Spinal cord (tissue), 10 donors: ENCODE measurements around the gene NID2. TPM values are rescaled to one million over a fixed set of nuclear protein-coding genes. Genes with fewer than 3 reads are reported as not detected.

Source experiments
- DNase-seq, 6 donors: peaks; one replicate each; pipeline versions ENCODE4 v3.0.0 to v3.0.0-alpha.2; 2013 to 2015; ENCODE audit warnings: low spot score in 6 of 6, low read depth in 4 of 6
- H3K27ac ChIP-seq: one replicate; pipeline ENCODE4 v1.5.1; 2013; ENCODE audit warnings: low read depth, low read length, control low read depth
- H3K27me3 ChIP-seq: one replicate; pipeline ENCODE4 v1.6.1; 2013; ENCODE audit warnings: low read length; ENCODE audit not compliant: control insufficient read depth, insufficient read depth
- H3K36me3 ChIP-seq: one replicate; pipeline ENCODE4 v1.6.1; 2013; ENCODE audit warnings: low read length; ENCODE audit not compliant: control insufficient read depth, insufficient read depth
- H3K4me1 ChIP-seq: one replicate; pipeline ENCODE4 v1.6.1; 2013; ENCODE audit warnings: low read length; ENCODE audit not compliant: control insufficient read depth, insufficient read depth
- H3K4me3 ChIP-seq: one replicate; pipeline ENCODE4 v1.5.1; 2013; ENCODE audit warnings: low read depth, low read length, control low read depth
- H3K9me3 ChIP-seq: one replicate; pipeline ENCODE4 v1.6.1; 2013; ENCODE audit warnings: low read length; ENCODE audit not compliant: control insufficient read depth, insufficient read depth
- WGBS: methylation state at CpG from one replicate; pipeline ENCODE4 v1.1.5; 2013; ENCODE audit warnings: missing lambda C conversion rate; ENCODE audit not compliant: insufficient coverage; 5-methylcytosine and 5-hydroxymethylcytosine counted together
- polyA plus RNA-seq, 2 donors: library from polyadenylated mRNA; unstranded; fragments of 120-200 nt; gene quantifications; one replicate each; pipeline ENCODE4 v1.2.1, GENCODE V29; 2013; ENCODE audit not compliant: insufficient read length in 2 of 2
- total RNA-seq, 2 donors: library from RNA; depleted of rRNA in 1 of 2; stranded (reverse); fragments of 120-200 nt in 1 of 2; fragments of >200 nt in 1 of 2; gene quantifications; one replicate each; pipeline versions ENCODE4 v1.2.3 to v1.2.4, GENCODE V29; 2013 to 2014
- donor health status: healthy.

NID2 gene
- total and polyA plus RNA-seq, 4 donors: 36.9 to 270 (median 92.8) TPM

DNA sequence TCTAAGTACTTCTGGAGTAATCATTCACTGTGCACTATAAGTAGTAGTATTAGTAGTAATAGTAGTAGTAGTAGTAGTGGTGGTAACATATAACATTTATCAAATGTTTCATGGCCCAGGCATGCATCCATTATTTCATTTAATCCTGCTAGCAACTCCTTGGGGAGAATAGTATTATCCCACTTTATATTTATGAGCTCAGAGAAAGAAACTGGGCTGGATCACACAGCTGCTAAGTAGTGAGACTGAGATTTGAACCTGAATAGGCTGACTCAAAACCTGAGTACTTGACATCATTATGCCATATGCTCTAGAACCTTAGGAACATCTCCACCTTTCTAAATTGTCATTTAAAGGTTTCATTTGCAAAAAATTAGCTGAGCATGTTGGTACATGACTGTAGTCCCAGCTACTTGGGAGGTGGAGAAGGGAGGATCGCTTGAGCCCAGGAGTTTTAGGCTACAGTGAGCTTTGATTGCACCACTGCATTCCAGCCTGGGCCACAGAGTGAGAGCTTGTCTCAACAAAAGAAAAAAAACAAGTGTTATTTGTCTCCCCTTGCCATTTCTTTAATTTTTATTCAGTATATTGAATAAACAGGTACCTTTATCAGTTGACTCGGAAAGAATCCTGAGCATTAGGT is 11.4 kb upstream of the NID2 start:
- Histone ChIP-seq H3K9me3 (peaks cover 4% of the 10 kb centered on the region), H3K27me3 (no peaks in the 10 kb centered on the region), H3K36me3 (no peaks in the 10 kb centered on the region), H3K27ac (no peak overlapping the region), H3K4me3 (no peak overlapping the region), H3K4me1 (no peaks in the 10 kb centered on the region)
- WGBS: 60% methylated on average over 1 of the region's 2 CpGs
- DNase-seq: no peak

DNA sequence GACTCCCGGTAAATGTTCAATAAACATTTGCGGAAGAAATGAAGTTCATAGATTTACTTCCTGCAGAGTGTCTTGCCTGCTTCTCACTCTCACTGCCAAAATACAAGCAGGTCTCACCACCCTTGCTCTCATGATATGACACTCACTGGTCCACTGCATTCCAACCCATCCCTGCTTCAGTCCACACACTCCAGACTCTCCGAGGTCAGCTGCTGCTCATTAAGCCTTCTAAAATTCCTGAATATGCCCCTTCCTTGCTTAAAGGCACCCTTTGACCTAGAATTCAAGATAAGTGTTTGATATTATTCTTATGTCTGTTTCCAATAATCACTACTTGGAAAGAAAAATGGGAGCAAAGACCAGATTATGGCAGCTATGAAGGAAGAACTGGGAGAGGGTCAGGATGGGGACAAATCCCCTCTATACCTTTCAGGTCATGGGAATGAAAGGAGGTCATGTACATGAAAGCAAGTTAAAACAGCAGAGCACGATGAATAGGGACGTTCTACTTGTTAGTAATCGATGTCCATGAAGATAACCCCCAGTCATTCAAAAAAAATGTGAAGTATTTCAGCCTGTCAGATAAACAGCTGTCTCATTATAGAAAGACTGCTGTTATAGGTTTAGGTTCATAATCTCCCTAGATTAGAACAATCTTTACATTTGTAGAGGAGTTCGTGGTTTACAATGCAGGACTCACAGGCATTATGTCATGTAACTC is 10.5 kb upstream of the NID2 start:
- Histone ChIP-seq H3K4me1 (no peaks in the 10 kb centered on the region), H3K27ac (no peak overlapping the region), H3K9me3 (peaks cover 2% of the 10 kb centered on the region), H3K4me3 (no peak overlapping the region), H3K36me3 (no peaks in the 10 kb centered on the region), H3K27me3 (no peaks in the 10 kb centered on the region)
- no peak for DNase-seq
- 92% methylated on average over 2 of the region's 7 CpGs for WGBS

DNA sequence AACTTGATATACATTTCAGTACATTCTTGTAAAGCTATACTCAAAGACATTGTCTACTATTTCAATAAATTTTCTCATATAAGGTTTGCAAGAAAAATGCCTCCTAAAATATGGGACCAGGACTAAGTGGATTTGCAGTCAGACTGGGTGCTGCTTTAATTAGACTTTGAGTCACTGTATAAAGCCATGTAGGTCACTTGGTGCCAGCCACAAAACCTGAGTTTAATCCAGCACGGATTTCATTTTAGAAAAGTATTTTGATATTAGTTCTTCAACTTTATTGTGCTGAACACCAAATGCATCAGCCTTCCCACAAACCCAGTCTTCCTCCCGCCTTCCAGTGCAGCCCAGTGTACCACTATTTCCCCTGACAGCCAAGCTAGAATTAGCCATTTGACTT is 9.9 kb upstream of the NID2 start:
- WGBS: 100% methylated on average over 1 of the region's 2 CpGs
- Histone ChIP-seq H3K27me3 (no peaks in the 10 kb centered on the region), H3K4me1 (no peaks in the 10 kb centered on the region), H3K27ac (no peak overlapping the region), H3K9me3 (no peaks in the 10 kb centered on the region), H3K36me3 (no peaks in the 10 kb centered on the region), H3K4me3 (no peak overlapping the region)
- no peak for DNase-seq

DNA sequence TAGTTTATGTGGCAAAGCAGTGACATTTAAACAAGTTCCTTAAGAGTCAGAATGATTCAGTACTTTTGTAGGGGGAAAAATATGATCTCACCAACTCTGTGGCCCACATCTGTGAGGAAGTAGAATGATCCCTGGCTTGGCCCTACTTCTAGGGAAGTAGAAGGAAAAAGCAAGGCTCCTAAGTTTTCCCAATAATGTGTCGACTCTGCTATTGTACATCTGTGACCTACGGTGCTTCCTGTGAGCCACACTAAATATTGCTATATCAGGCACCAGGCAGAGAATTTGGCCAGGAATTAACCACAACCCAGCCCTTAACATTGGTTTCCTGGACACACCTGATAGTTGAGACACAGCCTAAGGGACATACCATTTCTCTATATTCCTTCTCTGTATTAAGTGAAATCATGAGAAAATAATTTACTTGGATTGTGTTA is 9.3 kb upstream of the NID2 start:
- peak overlapping the region; percentile 1 for H3K27ac ChIP-seq
- 82% methylated on average over 2 of the region's 2 CpGs for WGBS
- no peak for DNase-seq

DNA sequence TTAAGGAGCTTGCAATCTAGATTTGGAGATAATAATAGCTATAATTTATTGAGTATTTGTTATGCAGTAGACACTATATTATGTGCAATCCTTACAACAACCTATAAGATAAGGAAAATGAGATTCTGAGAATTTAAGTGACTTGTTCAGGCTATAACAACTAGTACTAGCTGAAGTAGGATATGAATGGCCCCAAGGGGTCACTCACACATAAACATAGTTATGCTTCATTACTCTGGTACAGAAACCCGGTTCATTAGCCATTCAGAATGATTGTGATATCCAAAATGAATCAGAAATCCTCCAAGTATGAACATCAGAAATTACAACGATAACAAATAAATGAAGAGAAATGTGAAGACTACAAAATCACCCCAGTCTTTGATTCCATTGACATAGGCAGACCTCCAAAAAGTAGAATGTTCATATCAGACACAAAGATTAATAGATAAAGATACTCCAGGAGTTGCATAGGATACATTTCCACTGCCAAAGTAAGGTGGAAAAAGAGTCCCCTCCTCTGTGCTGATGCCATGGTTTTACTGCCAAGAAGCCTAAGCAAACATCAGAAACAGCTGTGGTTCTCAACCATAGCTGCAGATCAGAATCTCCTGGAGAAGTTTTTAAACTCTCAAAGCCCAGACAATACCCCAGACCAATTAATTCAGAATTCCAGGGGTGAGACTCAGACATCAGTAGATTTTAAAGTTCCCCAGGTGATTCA is 8.6 kb upstream of the NID2 start:
- peak overlapping the region; percentile 1 for H3K27ac ChIP-seq
- no peaks in the 10 kb centered on the region for H3K36me3 ChIP-seq
- H3K9me3 ChIP-seq: no peaks in the 10 kb centered on the region
- H3K27me3 ChIP-seq: no peaks in the 10 kb centered on the region
- DNase-seq: peak in 1 of 6 donors; percentile 3
- H3K4me3 ChIP-seq: no peak overlapping the region
- whole genome bisulfite sequencing: no CpG with 5 or more reads among the region's 2 CpGs
- H3K4me1 ChIP-seq: no peaks in the 10 kb centered on the region

More for the DNA sequence above, 9.3 kb upstream of the NID2 start:
- Histone ChIP-seq H3K4me3 (no peak overlapping the region), H3K36me3 (no peaks in the 10 kb centered on the region), H3K4me1 (no peaks in the 10 kb centered on the region), H3K9me3 (no peaks in the 10 kb centered on the region), H3K27me3 (no peaks in the 10 kb centered on the region)

DNA sequence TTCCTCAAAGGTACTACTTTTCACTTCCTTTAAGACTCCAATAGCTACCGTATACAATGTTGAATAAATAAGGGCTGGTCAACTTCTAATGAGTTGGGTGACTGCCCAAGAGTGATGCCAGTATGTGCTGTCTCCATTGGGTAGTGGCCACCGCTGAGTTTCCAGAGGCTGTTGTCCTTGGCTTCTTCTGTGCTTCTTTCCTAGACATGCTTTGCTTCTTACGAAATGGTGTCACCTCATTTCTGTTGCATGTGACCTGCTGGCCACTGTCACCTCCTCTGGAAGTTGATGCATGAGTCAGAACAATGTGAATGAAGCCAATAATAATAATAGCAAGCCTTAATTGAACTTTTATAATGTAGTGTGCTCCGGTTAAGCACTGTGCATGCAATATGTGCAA is 7.5 kb upstream of the NID2 start:
- no peaks in the 10 kb centered on the region for H3K4me1 ChIP-seq
- 68% methylated on average over 2 of the region's 4 CpGs for WGBS
- no peak for DNase-seq
- H3K27ac ChIP-seq: no peak overlapping the region
- H3K36me3 ChIP-seq: no peaks in the 10 kb centered on the region
- H3K9me3 ChIP-seq: no peaks in the 10 kb centered on the region
- no peak overlapping the region for H3K4me3 ChIP-seq
- no peaks in the 10 kb centered on the region for H3K27me3 ChIP-seq

DNA sequence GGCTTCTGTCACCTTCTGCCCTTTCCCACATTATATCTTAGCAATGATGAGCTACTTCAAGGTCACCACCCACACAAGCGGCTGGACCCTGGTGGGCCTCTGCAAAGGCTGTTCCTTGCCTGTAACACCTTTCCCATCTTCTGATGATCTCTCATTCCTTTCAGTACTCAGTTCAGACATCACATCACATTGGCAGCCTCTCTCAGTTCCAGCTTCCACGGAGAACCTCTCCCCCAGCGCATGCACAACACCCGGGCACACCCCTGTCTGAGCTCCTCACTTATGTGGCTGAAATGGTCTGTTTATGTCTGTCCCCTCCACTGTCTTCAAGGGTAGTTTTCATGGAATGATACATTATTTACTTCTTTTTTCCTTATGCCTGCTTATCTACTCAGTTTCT is 6.5 kb upstream of the NID2 start:
- WGBS: 100% methylated on average over 1 of the region's 4 CpGs
- no peaks in the 10 kb centered on the region for H3K4me1 ChIP-seq
- H3K27ac ChIP-seq: no peak overlapping the region
- DNase-seq: no peak
- H3K36me3 ChIP-seq: no peaks in the 10 kb centered on the region
- no peaks in the 10 kb centered on the region for H3K27me3 ChIP-seq
- H3K4me3 ChIP-seq: no peak overlapping the region
- no peaks in the 10 kb centered on the region for H3K9me3 ChIP-seq

DNA sequence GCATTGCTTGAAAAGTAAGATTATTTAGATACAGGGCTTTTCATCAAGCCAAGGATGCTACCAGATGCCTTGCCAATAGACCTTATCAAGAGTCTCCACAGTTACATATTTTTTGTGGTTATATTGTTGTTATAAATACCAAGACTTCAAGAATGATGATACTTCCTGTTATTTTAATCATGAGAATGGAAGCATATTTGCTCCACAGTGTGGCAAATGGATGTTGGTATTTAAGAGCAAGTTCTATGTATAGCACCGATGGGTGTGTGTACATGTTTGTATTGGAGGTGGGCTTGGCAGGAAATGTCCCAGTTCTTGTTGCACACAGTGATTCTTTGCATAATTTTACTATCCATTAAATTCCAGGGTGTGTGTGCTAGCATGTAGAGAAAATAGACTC is 4.4 kb upstream of the NID2 start:
- H3K27me3 ChIP-seq: peaks cover 15% of the 10 kb centered on the region
- H3K4me3 ChIP-seq: no peak overlapping the region
- no peaks in the 10 kb centered on the region for H3K9me3 ChIP-seq
- peaks cover 17% of the 10 kb centered on the region for H3K4me1 ChIP-seq
- WGBS: no CpG with 5 or more reads among the region's 1 CpG
- no peak for DNase-seq
- no peak overlapping the region for H3K27ac ChIP-seq
- no peaks in the 10 kb centered on the region for H3K36me3 ChIP-seq

DNA sequence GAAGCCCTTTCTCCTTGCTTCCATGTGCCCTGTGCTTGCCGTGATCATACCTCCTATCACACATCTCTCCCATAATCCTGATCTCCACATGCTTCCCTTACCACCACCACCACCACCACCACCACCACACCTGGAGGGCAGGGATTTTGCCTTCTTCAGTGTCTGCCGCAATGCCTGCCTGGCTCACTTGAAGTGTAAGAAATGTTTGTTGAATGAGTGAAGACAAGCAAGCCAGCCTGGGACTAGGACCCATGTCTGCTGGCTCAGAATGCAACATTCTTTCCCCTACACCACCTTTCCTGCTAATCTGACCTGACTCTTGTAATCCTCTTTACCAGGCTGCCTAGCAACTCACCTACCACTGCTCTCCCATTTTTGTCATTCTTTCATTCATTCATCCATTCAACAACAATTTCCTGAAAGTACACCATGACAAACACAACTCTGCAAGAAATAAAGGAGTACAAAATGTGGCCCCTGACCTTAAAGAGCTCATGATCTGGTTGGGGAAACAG is 3.5 kb upstream of the NID2 start:
- Histone ChIP-seq H3K36me3 (no peaks in the 10 kb centered on the region), H3K4me3 (no peak overlapping the region), H3K27me3 (peaks cover 25% of the 10 kb centered on the region), H3K9me3 (no peaks in the 10 kb centered on the region), H3K4me1 (peaks cover 25% of the 10 kb centered on the region), H3K27ac (no peak overlapping the region)
- no peak for DNase-seq
- WGBS: 89% methylated on average over 1 of the region's 2 CpGs
